HepG2 (cell line): ENCODE results near the gene ATE1. TPM values are rescaled to one million over a fixed set of nuclear protein-coding genes. Genes with fewer than 3 reads are reported as not detected.

Experiments used
- ATAC-seq: fragments of 200-7000 bp; cut with Tn5 transposase; 3 replicates; pipeline ENCODE4 v1.9.1; 2020; ENCODE audit warnings: mild to moderate bottlenecking, moderate library complexity
- BruUV-seq: library from RNA; stranded (reverse); fragments of 400-500 nt; replicated peaks from 2 replicates; lab custom pipeline; 2021; lab: Mats Ljungman, UMichigan
- CTCF ChIA-PET: fragments of 300-600 bp; formaldehyde crosslinking; extraction: SDS; loops from one replicate; lab custom pipeline; 2021; ENCODE audit warnings: low total read pairs, inconsistent platforms, low intra/inter-chr PET ratio; lab: Yijun Ruan, JAX
- POLR2A ChIA-PET: fragments of 350-600 bp; sonication (Branson Sonifier 250); formaldehyde crosslinking; loops from one replicate; lab custom pipeline; 2020; ENCODE audit warnings: antibody characterized with exemption, inconsistent platforms; lab: Yijun Ruan, JAX
- DNase-seq: peaks from one replicate; pipeline ENCODE4 v3.0.0-alpha.2; 2015; ENCODE audit warnings: low spot score
- FAIRE-seq: peaks from 3 replicates; lab custom pipeline; 2011; peaks lifted over from hg19 to GRCh38; lab: Jason Lieb, UNC
- H2AFZ ChIP-seq: one replicate; pipeline ENCODE4 v1.6.1; 2011; ENCODE audit warnings: low read length, inconsistent platforms
- H3K27ac ChIP-seq: fragments of 300-600 bp; 3 replicates; pipeline ENCODE4 v1.8.0; 2011; ENCODE audit warnings: mixed run types, mild to moderate bottlenecking, mixed read lengths, low read length, inconsistent platforms; ENCODE audit not compliant: insufficient read depth; ENCODE audit errors: extremely low read length
- H3K27me3 ChIP-seq, 2 experiments: fragments of 200-600 bp in 1 of 2; 2 replicates in 1 of 2; 3 replicates in 1 of 2; pipeline versions ENCODE4 v1.6.0 to v1.8.0; 2011; ENCODE audit warnings: low read length in 2 of 2, mild to moderate bottlenecking in 2 of 2, moderate library complexity in 2 of 2, inconsistent platforms in 1 of 2; ENCODE audit not compliant: insufficient read depth in 2 of 2, control insufficient read depth in 1 of 2
- H3K36me3 ChIP-seq, 2 experiments: fragments of 200-600 bp in 1 of 2; replicated peaks in 1 of 2; 2 replicates in 1 of 2; 3 replicates in 1 of 2; pipeline versions ENCODE4 v1.5.1 to v1.8.0; 2011; ENCODE audit warnings: low read length in 2 of 2, inconsistent platforms in 1 of 2; ENCODE audit not compliant: insufficient read depth in 2 of 2, control insufficient read depth in 1 of 2
- H3K4me1 ChIP-seq: 2 replicates; pipeline ENCODE4 v1.5.1; 2012; ENCODE audit warnings: low read length, inconsistent platforms; ENCODE audit not compliant: insufficient read depth
- H3K4me2 ChIP-seq: 2 replicates; pipeline ENCODE4 v1.6.0; 2011; ENCODE audit warnings: low read depth, low read length, inconsistent platforms
- H3K4me3 ChIP-seq, 3 experiments: fragments of 200-600 bp in 1 of 3; sonication (generic), shearing (Covaris generic) in 1 of 3; replicated peaks in 1 of 3; 2 replicates each; pipeline ENCODE4 v1.5.1; 2011 to 2016; ENCODE audit warnings: low read length in 3 of 3, inconsistent platforms in 2 of 3, low read depth in 2 of 3, mild to moderate bottlenecking in 2 of 3, control low read depth in 1 of 3, mixed read lengths in 1 of 3; ENCODE audit not compliant: insufficient read depth in 1 of 3
- H3K79me2 ChIP-seq: one replicate; pipeline ENCODE4 v1.6.1; 2011; ENCODE audit warnings: low read length, inconsistent platforms; ENCODE audit not compliant: insufficient read depth
- H3K9ac ChIP-seq: 2 replicates; pipeline ENCODE4 v1.6.0; 2011; ENCODE audit warnings: mild to moderate bottlenecking, low read depth, low read length, inconsistent platforms; ENCODE audit not compliant: insufficient read depth
- H3K9me3 ChIP-seq: 2 replicates; pipeline ENCODE4 v1.5.1; 2012; ENCODE audit warnings: mild to moderate bottlenecking, low read length
- H4K20me1 ChIP-seq: 2 replicates; pipeline ENCODE4 v1.6.0; 2011; ENCODE audit warnings: inconsistent platforms, mild to moderate bottlenecking, low read length, moderate library complexity; ENCODE audit not compliant: insufficient read depth
- EED ChIP-seq: sonication (generic); formaldehyde crosslinking; IDR thresholded peaks from 2 replicates; pipeline ENCODE4 v1.5.0; 2020; ENCODE audit warnings: mild to moderate bottlenecking, missing genetic modification reagents
- ELF4 ChIP-seq: sonication (generic); formaldehyde crosslinking; IDR thresholded peaks from 2 replicates; pipeline ENCODE4 v1.5.0; 2020; ENCODE audit warnings: missing genetic modification reagents, mild to moderate bottlenecking, moderate library complexity, borderline replicate concordance
- HNF4A ChIP-seq: sonication (generic); formaldehyde crosslinking; IDR thresholded peaks from 2 replicates; pipeline ENCODE4 v1.4.0; 2020; ENCODE audit warnings: missing genetic modification reagents
- ISL2 ChIP-seq: sonication (generic); formaldehyde crosslinking; IDR thresholded peaks from 2 replicates; pipeline ENCODE4 v1.5.0; 2020; ENCODE audit warnings: missing genetic modification reagents
- MAFF ChIP-seq: IDR thresholded peaks from 2 replicates; pipeline ENCODE4 v1.6.1; 2011; ENCODE audit warnings: low read depth, low read length, improper control_type of control experiment
- MAFK ChIP-seq, 2 experiments: IDR thresholded peaks in 1 of 2; conservative IDR thresholded peaks in 1 of 2; 2 replicates each; pipeline ENCODE4 v1.6.1; 2011; ENCODE audit warnings: improper control_type of control experiment in 2 of 2, low read length in 2 of 2
- MED1 ChIP-seq: sonication (generic); formaldehyde crosslinking; IDR thresholded peaks from 2 replicates; pipeline ENCODE4 v1.4.0; 2020; ENCODE audit warnings: missing genetic modification reagents
- NCOR1 ChIP-seq: fragments of 200-600 bp; sonication (generic); IDR thresholded peaks from 2 replicates; pipeline ENCODE4 v1.7.0; 2017; ENCODE audit warnings: antibody characterized with exemption, low read length, borderline replicate concordance
- NR2F2 ChIP-seq: IDR thresholded peaks from 2 replicates; pipeline ENCODE4 v1.6.1; 2012; ENCODE audit warnings: low read depth, inconsistent platforms, borderline replicate concordance
- NR2F6 ChIP-seq, 2 experiments: IDR thresholded peaks; 2 replicates each; pipeline ENCODE4 v1.6.1; 2016; ENCODE audit warnings: antibody characterized with exemption in 1 of 2, mild to moderate bottlenecking in 1 of 2
- PHF5A ChIP-seq: IDR thresholded peaks from one replicate; pipeline ENCODE4 v1.6.1; 2018; ENCODE audit warnings: low read depth, missing genetic modification reagents; ENCODE audit not compliant: unreplicated experiment
- PPARG ChIP-seq: conservative IDR thresholded peaks from 2 replicates; pipeline ENCODE4 v1.6.1; 2016; ENCODE audit warnings: missing biosample characterization, missing genetic modification reagents
- TEAD3 ChIP-seq: optimal IDR thresholded peaks from 2 replicates; pipeline ENCODE3; 2016; ENCODE audit warnings: borderline replicate concordance
- ZNF17 ChIP-seq: sonication (generic); formaldehyde crosslinking; IDR thresholded peaks from 2 replicates; pipeline ENCODE4 v1.5.0; 2020; ENCODE audit warnings: mild to moderate bottlenecking, missing genetic modification reagents
- ZNF329 ChIP-seq: sonication (generic); formaldehyde crosslinking; IDR thresholded peaks from 2 replicates; pipeline ENCODE4 v1.9.0; 2021; ENCODE audit warnings: low read depth, mild to moderate bottlenecking, missing genetic modification reagents
- ZNF530 ChIP-seq: sonication (generic); formaldehyde crosslinking; IDR thresholded peaks from 2 replicates; pipeline ENCODE4 v1.5.0; 2020; ENCODE audit warnings: low read depth, mild to moderate bottlenecking, missing genetic modification reagents
- WGBS: methylation state at CpG from one replicate; pipeline ENCODE4 v1.1.6; 2017; ENCODE audit warnings: low lambda C conversion rate; 5-methylcytosine and 5-hydroxymethylcytosine counted together
- in situ Hi-C: cut with HindIII; loops from 2 replicates; pipeline ENCODE4 v1.10.0; 2017; ENCODE audit warnings: low pct_unique_long_range_greater_than_20kb; ENCODE audit not compliant: extremely low pct_ligation_motif_present
- intact Hi-C: fragments of 100-400 bp; cut with micrococcal nuclease; formaldehyde crosslinking; loops from one replicate; pipeline ENCODE4 v1.10.0; 2022; ENCODE audit not compliant: unreplicated experiment
- polyA plus RNA-seq, 8 experiments: library from polyadenylated mRNA; depleted of rRNA in 3 of 8; stranded (reverse) in 7 of 8; unstranded in 1 of 8; fragments of >200 nt; fragmentation: Illumina TruSeq in 4 of 8; extraction: Trizol in 4 of 8; gene quantifications; 2 replicates each; pipeline versions ENCODE4 v1.2.1 to v1.2.3, GENCODE V29; 2011 to 2016; ENCODE audit warnings: low read depth in 4 of 8, missing spikeins in 1 of 8, mixed read lengths in 1 of 8; ENCODE audit not compliant: insufficient read depth in 1 of 8
- total RNA-seq, 5 experiments: library from RNA; depleted of rRNA; stranded (reverse); fragments of >200 nt; fragmentation: Illumina TruSeq; extraction: Trizol; gene quantifications; 2 replicates each; pipeline ENCODE4 v1.2.3, GENCODE V29; 2016; ENCODE audit warnings: low read depth in 1 of 5
- TF ChIP-seq, protein P1 (sequence below): sonication (generic); formaldehyde crosslinking; IDR thresholded peaks from 2 replicates; pipeline ENCODE4 v1.8.0; 2022; ENCODE audit warnings: missing genetic modification reagents, mild to moderate bottlenecking, moderate library complexity, borderline replicate concordance
- TF ChIP-seq, protein P2 (sequence below): IDR thresholded peaks from 2 replicates; pipeline ENCODE4 v1.6.1; 2012; ENCODE audit warnings: inconsistent platforms

ATE1 gene
- total and polyA plus RNA-seq, 2 of the 13 experiments (the other 11 are each of a cell fraction or from before 2014, with no cell fraction given) = 17.5 to 42.2 TPM

GRCh38 chr10:121844537-121844936 is 83.3 kb downstream of the ATE1 start:
- Histone ChIP-seq H3K4me1 (peaks cover 26% of the 10 kb centered on the region), H3K4me2 (no peak overlapping the region), H4K20me1 (peaks cover 22% of the 10 kb centered on the region), H3K27ac (no peak overlapping the region), H3K4me3 (no peak overlapping the region), H3K27me3 (no peaks in the 10 kb centered on the region), H3K9ac (no peak overlapping the region), H3K9me3 (peaks cover 6% of the 10 kb centered on the region; the same call in 1 of the 2 replicates), H2AFZ (no peak overlapping the region), H3K79me2 (peaks cover 5% of the 10 kb centered on the region), H3K36me3 (peaks cover 3 to 8% of the 10 kb centered on the region in 2 experiments; a peak in 4 of 5 replicates)
- intact Hi-C loops = no loop called here
- in situ Hi-C loops = no loop called here
- ChIA-PET POLR2A (no interaction called here), CTCF (no interaction called here)
- WGBS = 82% methylated on average over 3 of the region's 3 CpGs
- DNase-seq (no peak), ATAC-seq (no peak), FAIRE-seq (no peak)
- no TSS peak for BruUV-seq
- TF ChIP-seq MAFK (conservative IDR thresholded peaks at IDR 0.05 in 1 of 2, IDR thresholded peaks at IDR 0.05 in 1 of 2; ENCODE audit: low read length in 2 of 2) (peak in 1 of 2 experiments; percentile 39; a peak in 2 of 4 replicates), ZNF530 (CRISPR knock-in tag) (no peak), MAFF (peak; percentile 19; the same call in 1 of the 2 replicates), TEAD3 (CRISPR knock-in tag) (no peak)

DNA sequence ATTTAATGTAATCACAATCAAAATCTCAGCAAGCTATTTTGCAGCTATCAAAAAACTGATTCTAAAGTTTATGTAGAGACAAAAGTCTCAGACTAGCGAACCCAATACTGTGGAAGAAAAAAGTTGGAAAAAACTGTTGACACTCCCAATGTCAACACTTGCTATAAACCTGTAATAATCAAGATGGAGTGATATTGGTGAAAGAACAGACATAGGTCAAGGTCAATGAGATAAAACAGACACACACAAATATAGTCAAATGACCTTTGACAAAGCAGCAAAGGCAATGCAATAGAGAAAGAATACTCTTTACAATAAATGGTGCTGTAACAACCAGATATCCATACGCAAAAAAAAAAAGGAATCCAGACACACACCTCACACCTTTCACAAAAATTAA is 84.5 kb downstream of the ATE1 start:
- WGBS = 37% methylated on average over 2 of the region's 2 CpGs
- ATAC-seq (peak; percentile 58), FAIRE-seq (no peak), DNase-seq (peak; percentile 78)
- Histone ChIP-seq H3K79me2 (peaks cover 5% of the 10 kb centered on the region), H4K20me1 (peaks cover 22% of the 10 kb centered on the region), H3K4me1 (peaks cover 26% of the 10 kb centered on the region), H3K4me3 (no peak overlapping the region), H3K4me2 (peak overlapping the region; percentile 32), H3K9me3 (peaks cover 6% of the 10 kb centered on the region; the same call in 1 of the 2 replicates), H3K27ac (no peak overlapping the region), H3K9ac (no peak overlapping the region), H2AFZ (no peak overlapping the region), H3K36me3 (peaks cover 3 to 9% of the 10 kb centered on the region in 2 experiments; a peak in 4 of 5 replicates), H3K27me3 (no peaks in the 10 kb centered on the region)
- intact Hi-C loops (no loop called here), in situ Hi-C loops (no loop called here)
- POLR2A ChIA-PET = no interaction called here
- no TSS peak for BruUV-seq
- CTCF ChIA-PET = no interaction called here
- TF ChIP-seq NR2F6 (IDR thresholded peaks at IDR 0.05) (peak; percentile 98), NR2F6 (CRISPR knock-in tag; IDR thresholded peaks at IDR 0.05) (peak; percentile 94), HNF4A (CRISPR knock-in tag) (peak; percentile 60), EED (no peak), ZNF329 (CRISPR knock-in tag) (no peak), ELF4 (CRISPR knock-in tag) (no peak), NR2F2 (peak; percentile 96), MED1 (peak; percentile 42), NCOR1 (peak; percentile 84; the same call in 1 of the 2 replicates), ISL2 (CRISPR knock-in tag) (peak; percentile 59), ZNF17 (CRISPR knock-in tag) (no peak), PPARG (CRISPR knock-in tag) (peak; percentile 92), PHF5A (CRISPR knock-in tag) (no peak)
- TF ChIP-seq, protein P1, sequence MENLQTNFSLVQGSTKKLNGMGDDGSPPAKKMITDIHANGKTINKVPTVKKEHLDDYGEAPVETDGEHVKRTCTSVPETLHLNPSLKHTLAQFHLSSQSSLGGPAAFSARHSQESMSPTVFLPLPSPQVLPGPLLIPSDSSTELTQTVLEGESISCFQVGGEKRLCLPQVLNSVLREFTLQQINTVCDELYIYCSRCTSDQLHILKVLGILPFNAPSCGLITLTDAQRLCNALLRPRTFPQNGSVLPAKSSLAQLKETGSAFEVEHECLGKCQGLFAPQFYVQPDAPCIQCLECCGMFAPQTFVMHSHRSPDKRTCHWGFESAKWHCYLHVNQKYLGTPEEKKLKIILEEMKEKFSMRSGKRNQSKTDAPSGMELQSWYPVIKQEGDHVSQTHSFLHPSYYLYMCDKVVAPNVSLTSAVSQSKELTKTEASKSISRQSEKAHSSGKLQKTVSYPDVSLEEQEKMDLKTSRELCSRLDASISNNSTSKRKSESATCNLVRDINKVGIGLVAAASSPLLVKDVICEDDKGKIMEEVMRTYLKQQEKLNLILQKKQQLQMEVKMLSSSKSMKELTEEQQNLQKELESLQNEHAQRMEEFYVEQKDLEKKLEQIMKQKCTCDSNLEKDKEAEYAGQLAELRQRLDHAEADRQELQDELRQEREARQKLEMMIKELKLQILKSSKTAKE (CRISPR knock-in tag) = peak; percentile 43; the same call in 1 of the 2 replicates
- TF ChIP-seq, protein P2, sequence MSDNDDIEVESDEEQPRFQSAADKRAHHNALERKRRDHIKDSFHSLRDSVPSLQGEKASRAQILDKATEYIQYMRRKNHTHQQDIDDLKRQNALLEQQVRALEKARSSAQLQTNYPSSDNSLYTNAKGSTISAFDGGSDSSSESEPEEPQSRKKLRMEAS = no peak
